ENCODE results near the gene HMGXB4. TPM values are rescaled to one million over a fixed set of nuclear protein-coding genes. Genes with fewer than 3 reads are reported as not detected.
A peak's percentile ranks its signal among the peaks of the same experiment; 100 is the strongest.

HMGXB4 gene, protein sequence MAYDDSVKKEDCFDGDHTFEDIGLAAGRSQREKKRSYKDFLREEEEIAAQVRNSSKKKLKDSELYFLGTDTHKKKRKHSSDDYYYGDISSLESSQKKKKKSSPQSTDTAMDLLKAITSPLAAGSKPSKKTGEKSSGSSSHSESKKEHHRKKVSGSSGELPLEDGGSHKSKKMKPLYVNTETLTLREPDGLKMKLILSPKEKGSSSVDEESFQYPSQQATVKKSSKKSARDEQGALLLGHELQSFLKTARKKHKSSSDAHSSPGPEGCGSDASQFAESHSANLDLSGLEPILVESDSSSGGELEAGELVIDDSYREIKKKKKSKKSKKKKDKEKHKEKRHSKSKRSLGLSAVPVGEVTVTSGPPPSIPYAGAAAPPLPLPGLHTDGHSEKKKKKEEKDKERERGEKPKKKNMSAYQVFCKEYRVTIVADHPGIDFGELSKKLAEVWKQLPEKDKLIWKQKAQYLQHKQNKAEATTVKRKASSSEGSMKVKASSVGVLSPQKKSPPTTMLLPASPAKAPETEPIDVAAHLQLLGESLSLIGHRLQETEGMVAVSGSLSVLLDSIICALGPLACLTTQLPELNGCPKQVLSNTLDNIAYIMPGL
- total RNA-seq = 10 to 100 TPM; 33.7 to 38.2 TPM

DNA sequence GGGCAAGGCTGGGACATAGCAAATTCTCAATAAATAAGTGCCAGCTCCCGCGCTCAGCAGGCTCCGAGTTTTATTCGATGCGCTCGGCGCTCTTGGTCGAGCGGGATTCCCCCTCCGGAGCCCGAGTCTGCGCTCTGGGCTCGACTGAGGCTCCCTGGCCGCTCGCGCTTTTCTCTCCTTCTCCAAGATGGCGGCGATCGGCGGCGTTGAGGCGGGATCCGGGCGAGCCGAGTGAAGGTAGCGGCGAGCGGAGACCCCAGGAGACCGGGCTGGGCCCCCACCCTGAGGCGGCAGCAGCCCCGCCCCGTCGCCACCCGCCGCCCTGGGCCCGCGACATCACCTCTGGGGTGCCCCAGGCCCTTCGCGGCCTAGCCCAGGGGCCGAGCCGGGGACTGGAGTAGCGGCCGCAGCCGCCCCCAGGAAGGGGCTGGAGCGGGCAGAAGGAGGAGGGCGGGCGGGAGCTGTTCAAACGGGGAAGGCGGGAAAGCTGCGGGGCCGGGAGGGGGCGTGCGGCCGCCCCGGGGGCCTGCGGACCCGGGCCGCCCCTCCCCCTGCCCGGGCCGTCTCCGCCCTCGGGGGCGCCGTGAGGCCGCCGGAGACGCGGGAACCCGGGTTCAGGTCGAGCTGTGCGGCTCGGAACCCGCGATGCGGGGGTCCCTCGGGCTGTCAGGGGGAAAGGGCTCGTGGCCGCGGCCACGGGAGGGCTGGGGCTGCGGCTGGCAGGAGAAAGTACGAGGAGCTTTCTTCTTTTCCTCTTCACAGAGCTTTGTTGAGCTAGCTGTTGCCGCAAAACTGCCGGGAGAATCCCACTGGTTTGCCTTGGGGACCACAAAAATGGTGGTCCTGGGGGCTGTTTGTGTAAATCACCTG, at the start of gene HMGXB4:
Gene HMGXB4, plus strand, starts transcription at position 173 of the 870 bp plus-strand sequence. CDS start 4,898 bp downstream, outside the sequence.
- H3K27me3 Mint-ChIP-seq = no peaks in the 10 kb centered on the region
- POLR2A ChIA-PET = interaction anchor here (0.6 to 3.0 kb wide), 15 partner anchors 9 to 284 kb away, joined by 3 to 15 read pairs (median 3); partner anchors contain the start of gene TOM1

DNA sequence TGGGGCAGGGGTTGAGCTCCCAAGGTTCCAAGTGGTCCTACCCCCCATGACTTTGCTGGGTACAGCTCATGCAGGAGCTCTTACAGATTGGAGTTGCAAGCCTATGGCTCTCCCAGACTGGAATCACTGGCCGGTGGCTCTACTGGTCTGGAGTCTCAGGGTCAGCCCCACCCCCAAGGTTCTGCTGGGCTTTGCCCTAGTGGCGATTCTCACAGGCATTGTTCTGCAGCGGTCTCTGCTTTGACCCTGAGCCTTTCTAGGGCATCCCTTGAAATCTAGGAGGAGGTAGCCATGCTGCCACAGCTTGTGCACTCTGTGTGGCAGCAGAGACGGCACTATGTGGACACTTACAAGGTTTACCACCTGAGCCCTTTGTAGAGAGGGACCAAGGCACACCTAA, 49.3 kb upstream of the HMGXB4 start:
- H3K4me3 Mint-ChIP-seq = no peak overlapping the region
- ATAC-seq (no peak), DNase-seq (no peak)
- no peak overlapping the region for H3K27ac Mint-ChIP-seq
- CTCF ChIA-PET = no interaction called here
- POLR2A ChIA-PET = no interaction called here
- H3K27me3 Mint-ChIP-seq = peaks cover 15% of the 10 kb centered on the region
- H3K9me3 Mint-ChIP-seq = no peaks in the 10 kb centered on the region
- no peaks in the 10 kb centered on the region for H3K4me1 Mint-ChIP-seq (ENCODE audit: low read depth)
- TF ChIP-seq, protein P1, sequence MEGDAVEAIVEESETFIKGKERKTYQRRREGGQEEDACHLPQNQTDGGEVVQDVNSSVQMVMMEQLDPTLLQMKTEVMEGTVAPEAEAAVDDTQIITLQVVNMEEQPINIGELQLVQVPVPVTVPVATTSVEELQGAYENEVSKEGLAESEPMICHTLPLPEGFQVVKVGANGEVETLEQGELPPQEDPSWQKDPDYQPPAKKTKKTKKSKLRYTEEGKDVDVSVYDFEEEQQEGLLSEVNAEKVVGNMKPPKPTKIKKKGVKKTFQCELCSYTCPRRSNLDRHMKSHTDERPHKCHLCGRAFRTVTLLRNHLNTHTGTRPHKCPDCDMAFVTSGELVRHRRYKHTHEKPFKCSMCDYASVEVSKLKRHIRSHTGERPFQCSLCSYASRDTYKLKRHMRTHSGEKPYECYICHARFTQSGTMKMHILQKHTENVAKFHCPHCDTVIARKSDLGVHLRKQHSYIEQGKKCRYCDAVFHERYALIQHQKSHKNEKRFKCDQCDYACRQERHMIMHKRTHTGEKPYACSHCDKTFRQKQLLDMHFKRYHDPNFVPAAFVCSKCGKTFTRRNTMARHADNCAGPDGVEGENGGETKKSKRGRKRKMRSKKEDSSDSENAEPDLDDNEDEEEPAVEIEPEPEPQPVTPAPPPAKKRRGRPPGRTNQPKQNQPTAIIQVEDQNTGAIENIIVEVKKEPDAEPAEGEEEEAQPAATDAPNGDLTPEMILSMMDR (IDR thresholded peaks at IDR 0.05) = no peak
- intact Hi-C loops (cut with micrococcal nuclease) = no loop called here
- no peaks in the 10 kb centered on the region for H3K36me3 Mint-ChIP-seq (ENCODE audit: low read depth)

More for the DNA sequence above, at the start of gene HMGXB4:
- Mint-ChIP-seq H3K27ac (peak within 1 kb of the TSS; percentile 94), H3K4me1 (ENCODE audit: low read depth) (peaks cover 23% of the 10 kb centered on the region), H3K9me3 (no peaks in the 10 kb centered on the region), H3K4me3 (peak within 1 kb of the TSS; percentile 92), H3K36me3 (ENCODE audit: low read depth) (peaks cover 17% of the 10 kb centered on the region)
- TF ChIP-seq, protein P1 (IDR thresholded peaks at IDR 0.05) = no peak
- peak; percentile 95 for ATAC-seq
- intact Hi-C loops (cut with micrococcal nuclease) = no loop called here
- CTCF ChIA-PET = interaction anchor here (1.0 to 2.8 kb wide), 4 partner anchors 9 to 54 kb away, joined by 3 to 12 read pairs (median 4); partner anchors contain the start of gene TOM1
- DNase-seq = peak; percentile 90

DNA sequence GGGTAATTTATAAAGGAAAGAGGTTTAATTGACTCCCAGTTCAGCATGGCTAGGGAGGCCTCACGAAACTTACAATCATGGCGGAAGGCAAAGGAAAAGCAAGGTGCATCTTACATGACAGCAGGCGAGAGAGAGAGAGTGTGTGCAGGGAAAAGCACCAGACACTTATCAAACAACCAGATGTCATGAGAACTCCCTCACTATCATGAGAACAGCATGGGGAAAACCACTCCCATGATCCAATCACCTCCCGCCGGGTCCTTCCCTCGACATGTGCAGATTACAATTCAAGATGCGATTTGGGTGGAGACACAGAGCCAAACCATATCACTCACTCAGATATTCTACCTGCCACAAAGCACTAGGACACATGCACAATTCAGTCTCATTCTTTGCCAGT, 48.1 kb upstream of the HMGXB4 start:
- no peak overlapping the region for H3K4me3 Mint-ChIP-seq
- POLR2A ChIA-PET = no interaction called here
- no peaks in the 10 kb centered on the region for H3K9me3 Mint-ChIP-seq
- no peak for DNase-seq
- CTCF ChIA-PET = no interaction called here
- TF ChIP-seq, protein P1 (IDR thresholded peaks at IDR 0.05) = no peak
- no peaks in the 10 kb centered on the region for H3K36me3 Mint-ChIP-seq (ENCODE audit: low read depth)
- no peak for ATAC-seq
- H3K4me1 Mint-ChIP-seq (ENCODE audit: low read depth) = no peaks in the 10 kb centered on the region
- H3K27ac Mint-ChIP-seq = no peak overlapping the region
- H3K27me3 Mint-ChIP-seq = peaks cover 16% of the 10 kb centered on the region
- intact Hi-C loops (cut with micrococcal nuclease) = no loop called here

DNA sequence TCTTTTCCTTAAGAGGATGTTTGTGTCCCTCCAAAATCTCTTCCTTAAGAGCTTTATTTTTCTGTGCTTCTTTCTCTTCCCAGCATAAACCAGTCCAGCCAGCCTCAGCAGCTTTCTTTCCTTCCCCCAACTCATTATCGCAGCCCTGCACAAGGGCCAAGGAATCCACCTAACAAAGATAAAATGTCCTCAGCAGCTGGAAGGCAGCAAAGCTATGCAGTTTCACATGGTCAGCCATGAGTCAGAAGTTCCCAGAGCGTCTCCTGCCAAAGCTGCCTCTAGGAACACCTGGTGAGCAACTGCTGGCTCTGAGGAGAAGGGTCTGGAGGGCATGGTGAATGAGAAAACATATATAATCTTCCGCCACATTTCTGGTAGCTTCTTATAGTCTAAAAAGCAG, 45.3 kb upstream of the HMGXB4 start:
- TF ChIP-seq, protein P1 (IDR thresholded peaks at IDR 0.05) = no peak
- ATAC-seq (no peak), DNase-seq (no peak)
- Mint-ChIP-seq H3K36me3 (ENCODE audit: low read depth) (no peaks in the 10 kb centered on the region), H3K4me3 (no peak overlapping the region), H3K9me3 (no peaks in the 10 kb centered on the region), H3K4me1 (ENCODE audit: low read depth) (no peaks in the 10 kb centered on the region), H3K27ac (no peak overlapping the region), H3K27me3 (peaks cover 16% of the 10 kb centered on the region)
- ChIA-PET POLR2A (no interaction called here), CTCF (no interaction called here)
- intact Hi-C loops (cut with micrococcal nuclease) = no loop called here
